ENCODE measurements around the gene TTC27. TPM values are rescaled to one million over a fixed set of nuclear protein-coding genes. Genes with fewer than 3 reads are reported as not detected.
"Not testable (repeated sequence)": the region's sequence is repeated elsewhere in the genome, so short reads cannot be mapped to it uniquely, and the experiment has no call there.

Gene TTC27
- 18.9 TPM for polyA plus RNA-seq (2013, experiment 1 of 2; ENCODE audit: insufficient read length)
- polyA plus RNA-seq (2013, experiment 2 of 2; ENCODE audit: insufficient read length), result 14.4 TPM

DNA sequence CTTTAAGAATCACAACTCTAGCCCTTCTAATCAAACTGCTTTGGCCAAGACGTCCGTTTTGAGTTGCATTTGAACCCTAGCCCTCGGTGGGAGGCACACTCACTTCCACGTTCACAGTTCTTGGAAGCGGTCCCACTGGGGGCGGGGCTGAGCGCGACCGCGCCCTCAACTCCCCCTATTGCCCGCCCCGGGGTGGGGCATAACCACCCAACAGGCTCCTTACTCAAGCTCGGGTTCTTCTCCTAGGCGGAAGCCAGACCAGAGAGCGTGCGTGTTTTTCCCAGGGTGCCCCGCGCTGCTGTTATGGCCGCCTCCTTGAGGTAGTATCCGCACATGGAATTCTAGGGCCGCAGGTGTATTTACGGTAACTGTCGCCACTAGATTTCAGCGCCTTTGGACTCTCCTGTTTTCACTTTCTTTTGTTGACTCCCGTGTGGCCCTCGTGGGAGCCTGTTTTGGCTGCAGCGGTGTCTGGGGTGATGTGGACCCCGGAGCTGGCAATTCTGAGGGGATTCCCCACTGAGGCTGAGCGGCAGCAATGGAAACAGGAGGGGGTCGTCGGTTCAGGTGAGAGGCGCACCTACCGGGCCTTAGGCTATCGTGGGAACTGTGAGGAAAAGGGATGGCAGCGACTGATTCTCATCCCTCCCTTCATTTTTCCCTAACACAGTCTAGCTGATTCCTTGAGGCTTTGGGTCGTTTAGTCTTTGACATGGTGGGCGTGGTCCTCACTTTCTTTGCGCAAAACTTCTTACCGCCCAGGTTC is at the start of gene TTC27:
Gene TTC27 (plus strand): TSS at position 237 of the 766 bp plus-strand sequence. CDS start 243 bp downstream, at position 480.
- DNase-seq, result peak; percentile 96

DNA sequence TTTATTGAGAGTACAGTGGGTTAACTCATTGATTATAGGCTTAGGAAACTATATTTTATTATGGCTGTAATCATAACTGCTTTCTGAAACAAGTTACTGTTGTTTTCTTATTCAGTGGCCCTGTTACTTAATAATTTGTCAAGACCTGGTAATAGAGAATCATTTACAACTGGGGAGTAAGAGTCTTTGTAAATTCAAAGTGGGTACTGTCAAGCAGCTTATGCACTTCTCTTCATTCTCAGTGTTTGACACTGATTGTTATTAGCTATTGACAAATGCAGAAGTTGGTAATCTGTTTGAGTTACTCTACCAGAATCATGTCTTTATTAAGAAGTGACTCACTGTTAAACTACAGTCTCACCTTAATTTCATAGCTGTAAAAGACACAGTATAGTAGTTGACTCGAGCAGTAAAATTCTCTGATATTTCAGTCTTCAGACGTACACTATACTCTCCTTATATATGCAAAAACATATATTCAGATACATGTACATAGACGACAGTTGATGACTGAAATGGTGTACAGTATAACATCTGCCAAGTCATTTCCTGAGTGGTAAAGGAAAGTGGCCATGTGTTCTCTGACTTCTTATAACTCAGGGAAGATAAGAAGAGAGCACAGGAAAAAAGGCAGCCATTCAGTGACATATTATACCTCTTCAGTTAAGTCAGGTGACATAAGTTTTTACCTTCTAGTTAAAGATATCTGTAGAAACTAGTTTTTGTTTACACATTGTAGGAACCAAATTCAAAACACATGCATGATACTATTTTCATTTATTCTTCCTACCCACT is 36.0 kb upstream of the TTC27 start:
- peak; percentile 10 for DNase-seq

DNA sequence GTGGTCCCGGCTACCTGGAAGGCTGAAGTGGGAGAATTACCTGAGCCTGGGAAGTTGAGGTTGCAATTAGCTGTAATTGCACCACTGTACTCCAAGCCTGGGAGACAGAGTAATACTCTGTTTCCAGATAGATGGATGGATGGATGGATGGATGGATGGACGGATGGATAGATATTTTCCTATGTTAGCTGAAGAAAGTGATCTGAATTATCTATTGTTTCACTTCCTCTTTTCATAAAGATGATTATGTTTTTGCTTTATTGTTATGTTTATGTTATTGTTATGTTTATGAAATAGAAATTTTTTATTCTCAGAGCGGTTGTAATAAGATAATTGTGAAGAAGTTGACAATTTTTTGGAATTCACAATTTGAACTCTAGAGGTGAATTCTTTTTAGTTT is 33.3 kb upstream of the TTC27 start:
- no peak for DNase-seq

DNA sequence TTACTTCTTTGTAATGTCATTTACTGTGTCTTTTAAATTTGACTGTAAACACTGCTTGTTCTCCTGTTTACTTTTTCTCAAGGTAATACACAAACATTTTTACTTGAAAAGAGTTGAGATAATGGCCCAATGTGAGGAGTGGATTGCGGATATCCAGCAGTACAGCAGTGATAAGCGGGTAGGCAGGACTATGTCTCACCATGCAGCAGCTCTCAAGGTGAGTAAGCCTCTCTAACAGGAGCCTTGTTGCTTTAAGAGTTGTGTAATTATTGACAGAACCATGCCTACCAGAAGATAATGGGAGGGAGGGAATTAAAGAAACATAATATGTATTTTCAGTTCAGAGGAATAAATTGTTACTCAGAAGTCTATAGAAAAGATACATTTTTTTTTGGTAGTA is 16.5 kb upstream of the TTC27 start:
- DNase-seq, result no peak

DNA sequence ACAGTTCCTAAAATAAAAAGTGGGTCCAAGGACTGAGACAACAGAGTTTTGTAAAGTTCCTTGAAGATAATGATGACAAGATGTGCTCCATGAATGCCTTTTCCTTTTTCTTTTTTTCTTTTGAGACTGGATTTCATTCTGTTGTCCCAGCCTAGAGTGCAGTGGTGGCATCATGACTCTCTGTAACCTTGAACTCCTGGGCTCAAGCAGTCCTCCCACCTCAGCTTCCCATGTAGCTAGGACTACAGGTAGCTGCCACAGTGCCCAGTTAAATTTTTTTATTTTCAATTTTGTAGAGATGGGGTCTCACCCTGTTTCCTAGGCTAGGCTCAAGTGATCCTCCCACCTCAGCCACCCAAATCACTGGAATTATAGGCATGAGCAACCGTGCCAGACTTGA is 16.1 kb upstream of the TTC27 start:
- no peak for DNase-seq

DNA sequence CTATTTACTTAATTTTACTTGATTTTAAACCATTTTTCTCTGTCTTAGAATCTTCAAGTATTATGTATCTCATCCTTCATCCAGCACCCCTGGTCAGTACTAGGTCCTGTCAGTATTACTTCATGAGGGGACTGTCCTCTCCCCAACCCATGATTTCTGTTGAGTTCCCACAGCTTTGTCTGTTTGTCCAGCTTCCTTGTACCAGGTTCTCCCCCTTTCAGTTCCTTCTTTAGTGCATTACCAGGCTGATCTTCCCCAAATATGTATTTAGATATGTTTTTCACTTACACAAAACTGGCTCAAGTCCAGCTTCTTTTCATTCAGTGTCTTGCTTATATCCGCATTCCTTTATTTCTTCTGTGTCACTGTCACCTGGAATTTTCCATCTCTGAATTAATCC is 13.8 kb upstream of the TTC27 start:
- DNase-seq, result no peak

DNA sequence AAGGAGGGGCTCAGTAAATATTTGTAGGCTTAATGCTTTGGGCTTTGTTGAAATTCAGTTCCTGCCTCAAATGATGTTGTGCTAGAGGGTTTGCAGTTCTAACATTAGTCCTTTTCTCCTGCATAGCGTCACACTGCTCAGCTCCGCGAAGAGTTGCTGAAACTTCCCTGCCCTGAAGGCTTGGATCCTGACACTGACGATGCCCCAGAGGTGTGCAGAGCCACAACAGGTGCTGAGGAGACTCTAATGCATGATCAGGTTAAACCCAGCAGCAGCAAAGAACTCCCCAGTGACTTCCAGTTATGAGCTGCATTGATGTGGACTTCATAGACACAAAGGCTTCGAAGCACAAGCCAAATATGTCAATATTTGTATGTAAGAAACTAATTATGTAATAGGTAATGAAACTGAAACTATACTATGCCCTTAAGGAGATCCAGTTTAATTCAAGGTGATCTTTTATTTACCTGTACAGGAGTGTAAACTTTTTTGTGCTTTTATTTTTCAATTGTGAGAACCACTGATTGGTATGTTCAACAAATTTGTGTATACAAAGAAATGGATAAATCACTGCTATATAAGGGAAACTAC is 10.2 kb upstream of the TTC27 start:
- DNase-seq, result no peak

DNA sequence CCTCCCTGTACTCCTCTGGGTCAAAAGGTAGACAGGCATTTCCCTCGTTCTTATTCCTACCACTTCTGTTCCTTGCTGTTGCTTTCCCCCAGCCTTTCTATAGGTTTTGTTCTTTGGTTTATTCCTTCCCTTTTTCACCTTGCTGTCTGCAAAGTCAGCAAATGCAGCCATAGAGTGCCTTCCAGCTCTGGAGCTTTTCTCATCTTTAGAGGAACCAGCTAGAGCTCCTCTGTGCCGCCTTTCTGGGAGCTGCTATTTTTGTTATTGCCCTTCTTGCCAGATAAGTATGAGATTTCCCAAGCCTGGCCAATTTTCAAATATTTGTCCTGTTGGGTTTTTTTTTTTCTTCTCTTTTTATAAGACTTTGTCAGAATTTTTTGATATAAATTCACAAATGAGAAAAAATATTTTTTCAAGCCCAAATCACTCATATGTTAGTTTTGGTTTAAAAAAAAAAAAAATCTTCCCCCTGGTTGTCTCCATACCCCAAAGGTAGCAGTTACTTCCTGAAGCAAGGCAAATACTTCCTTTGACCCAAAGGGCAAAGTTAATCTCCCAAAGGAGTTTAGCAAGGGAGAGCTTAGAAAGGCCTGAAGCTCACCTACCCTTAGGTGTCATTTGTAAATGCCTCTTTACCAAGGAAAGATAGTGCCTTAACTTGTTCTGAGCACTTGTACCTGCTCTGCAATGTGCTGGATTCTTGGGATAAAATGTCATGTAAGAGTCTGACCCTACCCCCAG is 5.1 kb upstream of the TTC27 start:
- no peak for DNase-seq

DNA sequence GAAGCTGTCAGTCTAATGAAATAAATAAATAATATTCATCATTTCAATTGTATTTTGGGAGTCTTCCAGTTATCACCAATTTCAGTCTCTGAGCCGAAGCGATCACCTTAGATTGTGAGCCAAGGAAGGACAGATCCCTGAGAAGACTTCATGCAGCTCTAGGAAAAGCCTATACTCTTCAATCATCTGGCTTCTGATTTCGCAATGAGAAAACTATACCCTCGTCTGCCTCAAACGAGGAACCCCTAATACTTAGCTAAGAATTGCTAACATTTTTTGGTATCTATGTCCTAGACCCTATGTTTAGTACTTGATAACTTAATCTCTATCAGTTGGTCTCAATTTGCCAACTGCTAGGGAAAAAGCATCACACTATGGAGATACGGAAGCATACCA is 4.5 kb upstream of the TTC27 start:
- DNase-seq, result no peak

DNA sequence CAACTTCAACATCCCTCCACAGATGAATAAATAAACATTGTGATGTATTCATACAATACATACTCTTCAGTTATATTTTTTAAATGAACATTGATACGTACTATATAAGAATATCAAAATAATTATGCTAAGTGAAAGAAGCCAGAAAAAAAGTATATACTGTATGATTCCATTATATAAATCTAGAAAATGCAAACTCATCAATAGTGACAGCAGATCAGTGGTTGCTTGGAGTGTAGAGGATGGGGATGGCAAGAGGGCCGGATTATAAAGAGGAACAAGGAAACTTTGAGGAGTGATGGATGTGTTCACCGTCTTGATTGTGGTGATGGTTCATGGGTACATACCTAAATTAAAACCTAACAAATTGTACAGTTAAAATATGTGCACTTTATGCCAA is 3.0 kb upstream of the TTC27 start:
- no peak for DNase-seq

DNA sequence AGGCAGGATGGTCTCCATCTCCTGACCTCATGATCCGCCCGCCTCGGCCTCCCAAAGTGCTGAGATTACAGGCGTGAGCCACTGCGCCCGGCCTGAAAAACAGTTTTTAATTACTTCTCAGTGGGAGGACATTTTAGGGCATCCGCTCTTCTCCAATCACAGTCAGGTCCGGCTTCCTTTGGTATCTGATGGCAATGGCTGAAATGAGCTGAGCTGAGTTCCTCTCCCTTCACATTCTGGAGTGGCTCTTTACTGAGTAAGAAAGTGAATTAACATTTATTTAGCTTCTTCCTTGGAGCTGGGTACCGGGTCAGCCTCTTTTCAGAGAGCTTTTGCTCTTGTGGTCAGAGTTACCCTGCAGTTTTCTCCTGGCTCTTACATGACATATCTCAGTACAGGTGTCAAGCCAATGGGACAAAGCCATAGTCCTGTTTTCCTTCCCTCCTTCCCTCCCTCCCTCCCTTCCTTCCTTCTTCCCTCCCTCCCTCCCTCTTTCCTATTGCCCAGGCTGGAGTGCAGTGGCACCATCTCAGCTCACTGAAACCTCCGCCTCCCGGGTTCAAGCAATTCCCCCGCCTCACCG is 1.1 kb upstream of the TTC27 start:
- DNase-seq, result no peak

DNA sequence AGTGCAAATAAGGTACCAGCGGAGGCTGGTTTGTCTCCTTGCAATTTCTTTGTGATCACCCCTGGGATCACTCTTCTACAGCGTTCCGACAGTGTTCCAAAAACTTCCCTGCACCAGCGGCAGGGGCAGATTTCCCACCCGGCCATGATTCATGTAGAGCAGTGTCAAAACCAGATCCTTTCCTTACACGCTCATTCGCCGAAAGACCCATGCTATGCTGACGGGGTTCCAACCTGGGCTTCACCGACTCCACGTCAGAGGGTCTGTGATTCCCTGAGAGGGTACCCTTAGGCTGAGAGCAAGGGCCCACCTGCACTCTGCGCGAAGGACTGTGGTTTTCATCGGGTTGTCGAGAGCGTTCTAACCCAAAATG is 423 bp upstream of the TTC27 start:
- peak; percentile 60 for DNase-seq

DNA sequence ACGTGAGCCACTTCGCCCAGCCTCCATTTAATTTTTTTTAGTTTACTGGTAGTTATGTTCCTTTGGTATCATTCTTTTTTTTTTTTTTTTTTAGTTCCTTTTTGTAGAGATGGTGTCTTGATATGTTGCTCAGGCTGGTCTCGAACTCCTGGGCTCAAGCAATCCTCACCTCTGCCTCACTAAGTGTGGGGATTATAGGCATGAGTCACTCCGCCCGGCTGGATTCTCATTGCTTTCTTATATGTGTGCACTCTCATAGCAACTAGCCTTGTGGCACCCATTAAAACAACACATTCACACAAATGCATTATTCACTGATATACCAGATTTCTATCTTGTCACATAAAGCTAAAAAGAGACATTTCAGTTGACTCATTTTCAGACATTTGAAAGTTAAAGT is 4.2 kb downstream of the TTC27 start:
- peak; percentile 73 for DNase-seq

DNA sequence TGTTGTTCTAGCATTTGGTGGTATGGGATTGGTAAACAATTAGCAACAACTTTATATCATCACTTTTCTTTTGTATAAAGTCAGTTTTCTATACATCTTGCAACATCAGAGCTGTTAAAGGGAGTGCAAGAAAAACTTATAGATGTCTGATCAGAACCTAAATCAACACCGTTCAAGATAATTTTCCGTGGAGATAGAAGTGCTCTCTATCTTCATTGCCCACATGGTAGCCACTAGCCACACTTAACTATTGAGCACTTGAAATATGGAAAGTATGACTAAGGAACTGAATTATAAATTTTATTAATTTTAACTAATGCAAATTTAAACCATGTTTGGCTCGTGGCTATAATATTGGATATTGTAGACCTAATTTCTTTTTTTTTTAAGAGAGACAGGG is 5.2 kb downstream of the TTC27 start:
- no peak for DNase-seq

DNA sequence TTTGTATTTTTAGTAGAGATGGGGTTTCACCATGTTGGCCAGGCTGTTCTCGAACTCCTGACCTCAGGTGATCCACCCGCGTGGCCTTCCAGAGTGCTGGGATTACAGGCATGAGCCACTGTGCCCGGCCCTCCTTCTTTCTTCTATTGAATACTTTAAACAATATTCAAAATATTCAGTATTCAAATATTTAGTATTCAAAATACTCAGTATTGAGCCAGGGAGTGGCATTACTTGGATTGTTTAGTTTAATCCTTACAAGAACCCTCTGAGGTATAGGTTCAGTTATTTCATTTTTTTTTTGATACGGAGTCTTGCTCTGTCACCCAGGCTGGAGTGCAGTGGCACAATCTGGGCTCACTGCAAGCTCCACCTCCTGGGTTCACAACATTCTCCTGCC is 10.7 kb downstream of the TTC27 start:
- not testable (repeated sequence) for DNase-seq

DNA sequence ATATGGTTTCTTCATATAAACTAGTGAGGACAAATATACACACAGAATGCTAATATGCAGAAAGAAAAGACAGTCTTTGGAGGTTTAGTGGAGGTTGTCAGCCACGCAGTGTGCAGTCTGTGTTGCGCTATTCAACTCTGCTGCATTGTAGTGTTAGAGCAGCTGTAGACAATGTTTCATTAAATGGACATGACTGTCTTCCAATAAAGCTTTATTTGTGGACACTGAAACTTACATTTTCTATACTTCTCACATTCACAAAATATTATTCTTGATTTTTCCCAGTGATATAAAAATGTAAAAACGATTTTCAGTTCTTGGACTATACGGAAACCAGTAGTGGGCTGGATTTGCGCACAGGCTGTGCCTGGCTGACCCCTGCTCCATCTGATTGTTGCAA is 13.3 kb downstream of the TTC27 start:
- DNase-seq, result no peak

DNA sequence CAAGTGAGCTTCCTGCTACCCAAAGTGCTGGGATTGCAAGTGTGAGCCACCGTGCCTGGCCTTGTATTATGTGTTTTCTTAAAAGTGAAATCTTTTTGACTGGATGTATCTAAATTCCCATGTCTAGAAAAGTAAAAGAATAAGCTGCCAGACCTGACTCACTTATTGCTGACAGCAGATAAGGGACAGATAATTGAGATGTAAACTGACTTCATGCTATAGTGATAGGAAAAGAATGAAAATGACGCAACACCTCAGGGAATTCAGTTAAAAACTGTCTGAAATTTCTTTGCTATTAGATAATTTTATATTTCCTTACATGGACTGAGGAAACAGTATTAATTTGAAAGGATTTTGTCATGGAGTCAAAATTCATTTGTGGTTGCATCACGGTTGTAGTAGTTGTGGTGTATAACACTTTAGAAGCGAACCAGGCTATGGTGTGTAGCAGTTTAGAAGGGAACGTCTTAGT is 19.4 kb downstream of the TTC27 start:
- peak; percentile 93 for DNase-seq

DNA sequence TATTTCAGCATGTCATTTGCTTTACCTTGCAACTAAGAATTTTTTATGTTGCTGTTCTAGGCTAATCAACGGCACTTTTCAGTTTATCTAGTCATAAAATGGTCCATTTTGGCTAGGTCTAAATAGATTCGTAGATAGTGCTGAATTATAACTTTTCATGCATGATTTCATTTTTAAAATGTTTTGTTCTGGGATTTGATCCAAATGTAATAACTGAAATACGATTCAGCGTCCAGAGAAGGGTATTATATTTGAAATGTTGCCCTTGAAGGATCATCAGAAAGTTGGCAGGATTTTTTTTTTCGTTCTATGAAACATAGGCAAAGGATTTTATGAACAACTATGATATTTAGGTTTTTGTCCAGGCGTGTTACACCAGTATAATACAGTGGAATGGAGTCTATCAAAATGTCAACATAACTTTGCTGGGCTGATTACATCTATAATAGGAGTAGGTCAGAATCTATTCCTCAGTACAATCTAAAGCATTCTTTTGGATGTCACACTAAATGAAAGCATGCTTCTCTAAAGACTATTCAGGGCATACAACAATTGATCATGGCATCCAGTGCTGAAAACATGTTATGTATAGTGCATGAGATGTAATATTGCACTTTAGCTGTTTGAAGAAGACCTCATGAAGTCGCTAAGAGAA is 24.8 kb downstream of the TTC27 start:
- peak; percentile 14 for DNase-seq

DNA sequence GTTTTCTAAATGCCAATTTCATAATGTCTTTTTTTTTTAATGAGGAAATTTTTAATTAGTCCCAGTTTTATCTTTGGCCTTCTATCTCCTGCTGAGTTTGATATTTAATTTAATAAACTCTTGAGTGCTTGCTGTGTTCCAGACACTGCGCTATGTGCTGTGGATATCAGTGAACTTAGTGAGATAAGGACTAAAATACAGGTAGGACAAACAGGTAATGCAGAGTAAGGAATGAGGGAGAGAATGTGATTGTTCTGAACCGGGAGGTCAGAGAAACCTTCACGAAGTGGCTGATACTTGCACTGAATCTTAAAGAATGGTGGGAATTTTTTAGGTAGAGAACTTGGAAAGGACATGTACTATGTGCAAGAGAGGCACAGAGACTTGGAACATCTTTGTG is 28.2 kb downstream of the TTC27 start:
- no peak for DNase-seq

DNA sequence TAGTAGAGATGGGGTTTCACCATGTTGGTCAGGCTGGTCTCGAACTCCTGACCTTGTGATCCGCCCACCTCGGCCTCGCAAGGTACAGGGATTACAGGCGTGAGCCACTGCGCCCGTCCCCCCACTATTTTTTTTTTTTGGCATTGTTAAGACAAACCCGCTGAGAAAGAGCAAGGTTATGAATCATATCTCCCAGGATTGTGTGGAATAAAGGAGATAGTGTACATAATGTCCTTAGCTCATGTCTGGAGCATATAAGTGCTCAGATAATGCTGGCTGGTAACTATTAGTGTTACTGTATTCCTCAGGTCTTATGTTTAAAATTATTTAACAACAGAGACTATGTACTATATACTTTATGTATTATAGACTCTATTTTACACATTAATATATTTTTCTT is 36.0 kb downstream of the TTC27 start:
- DNase-seq, result no peak

DNA sequence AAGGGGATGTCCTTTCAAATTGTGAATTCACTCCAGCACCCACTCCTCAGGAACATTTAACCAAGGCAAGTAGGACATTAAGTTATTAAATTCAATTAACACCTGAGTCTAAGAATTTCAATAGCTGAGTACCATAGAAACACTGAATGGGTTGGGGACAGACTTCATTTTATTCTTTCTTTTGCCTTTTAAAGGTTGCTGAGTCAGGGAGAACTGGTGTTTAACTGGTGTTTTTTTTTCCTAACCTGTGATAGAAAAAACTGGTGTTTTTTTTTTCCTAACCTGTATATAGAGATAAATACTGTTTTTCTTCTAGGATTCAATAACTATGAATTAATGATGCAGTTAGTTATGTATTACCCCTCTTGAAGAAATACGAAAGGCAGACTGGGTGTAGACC is 38.9 kb downstream of the TTC27 start:
- no peak for DNase-seq

DNA sequence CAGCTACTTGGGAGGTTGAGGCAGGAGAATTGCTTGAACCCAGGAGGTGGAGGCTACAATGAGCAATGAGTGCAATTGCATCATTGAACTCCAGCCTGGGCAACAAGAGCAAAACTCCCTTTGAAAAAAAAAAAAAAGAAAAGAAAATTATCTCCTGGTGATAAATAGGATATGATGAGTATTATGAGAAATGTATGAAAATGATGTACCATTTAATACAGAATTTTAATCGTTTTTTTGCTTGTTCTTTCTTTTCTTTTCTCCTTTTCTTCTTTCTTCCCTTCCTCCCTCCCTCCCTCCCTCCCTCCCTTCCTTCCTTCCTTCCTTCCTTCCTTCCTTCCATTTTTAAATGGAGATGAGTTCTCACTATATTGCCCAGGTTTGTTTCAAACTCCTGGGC is 40.4 kb downstream of the TTC27 start:
- no peak for DNase-seq

Measured in fibroblast of skin of back (primary cell).